PC-3 (cell line): ENCODE data around the gene RXRA. TPM values are rescaled to one million over a fixed set of nuclear protein-coding genes. Genes with fewer than 3 reads are reported as not detected.

Experiments used
- ATAC-seq: fragments of 200-7000 bp; cut with Tn5 transposase; 2 replicates; pipeline ENCODE4 v1.9.1; 2020; ENCODE audit warnings: mild to moderate bottlenecking, moderate library complexity
- BruUV-seq: library from RNA; stranded (reverse); fragments of 400-500 nt; replicated peaks from 2 replicates; lab custom pipeline; 2021; lab: Mats Ljungman, UMichigan
- CTCF ChIA-PET: fragments of 300-600 bp; sonication (Branson Sonifier 250); formaldehyde crosslinking; loops from one replicate; lab custom pipeline; 2022; ENCODE audit warnings: antibody characterized with exemption; lab: Charles Lee
- POLR2A ChIA-PET: fragments of 300-600 bp; sonication (Branson Sonifier 250); formaldehyde crosslinking; loops from one replicate; lab custom pipeline; 2022; ENCODE audit warnings: antibody characterized with exemption; ENCODE audit not compliant: unreplicated experiment; lab: Charles Lee
- DNase-seq: peaks from one replicate; pipeline ENCODE4 v3.0.0-alpha.2; 2015
- H2AFZ ChIP-seq: fragments of 300-600 bp; sonication (generic); 2 replicates; pipeline ENCODE4 v1.6.0; 2016; ENCODE audit warnings: antibody characterized with exemption, low read length
- H3F3A ChIP-seq: fragments of 300-600 bp; sonication (generic); one replicate; pipeline ENCODE4 v1.6.0; 2017; ENCODE audit warnings: antibody characterized with exemption, low read length, control low read depth, mild to moderate bottlenecking; ENCODE audit not compliant: unreplicated experiment
- H3K27ac ChIP-seq: fragments of 300-600 bp; sonication (generic); 2 replicates; pipeline ENCODE4 v1.5.1; 2016; ENCODE audit warnings: mild to moderate bottlenecking, low read length
- H3K27me3 ChIP-seq: fragments of 300-600 bp; sonication (generic); 2 replicates; pipeline ENCODE4 v1.6.1; 2016; ENCODE audit warnings: low read length, mixed read lengths
- H3K36me3 ChIP-seq: fragments of 300-600 bp; sonication (generic); 2 replicates; pipeline ENCODE4 v1.6.1; 2016; ENCODE audit warnings: low read depth, mixed run types, low read length, mixed read lengths
- H3K4me1 ChIP-seq: fragments of 300-600 bp; sonication (generic); 2 replicates; pipeline ENCODE4 v1.5.1; 2016; ENCODE audit warnings: low read length; ENCODE audit not compliant: insufficient read depth
- H3K4me2 ChIP-seq: fragments of 300-600 bp; sonication (generic); 2 replicates; pipeline ENCODE4 v1.6.0; 2016; ENCODE audit warnings: low read length
- H3K4me3 ChIP-seq: fragments of 300-600 bp; sonication (generic); 2 replicates; pipeline ENCODE4 v1.5.1; 2016; ENCODE audit warnings: mild to moderate bottlenecking, low read length, mixed read lengths
- H3K79me2 ChIP-seq: fragments of 300-600 bp; sonication (generic); 2 replicates; pipeline ENCODE4 v1.6.1; 2017; ENCODE audit warnings: low read length, mixed read lengths
- H3K9ac ChIP-seq: fragments of 300-600 bp; sonication (generic); 2 replicates; pipeline ENCODE4 v1.6.0; 2016; ENCODE audit warnings: mild to moderate bottlenecking, low read length
- H3K9me2 ChIP-seq: fragments of 300-600 bp; sonication (generic); replicated peaks from 2 replicates; pipeline ENCODE4 v1.6.1; 2016; ENCODE audit warnings: mixed run types, low read length, mixed read lengths
- H3K9me3 ChIP-seq: fragments of 300-600 bp; sonication (generic); 2 replicates; pipeline ENCODE4 v1.6.1; 2016; ENCODE audit warnings: low read length, mixed read lengths
- H4K20me1 ChIP-seq: fragments of 300-600 bp; sonication (generic); 2 replicates; pipeline ENCODE4 v1.6.1; 2016; ENCODE audit warnings: low read length, mixed read lengths
- EZH2 ChIP-seq: fragments of 300-600 bp; sonication (generic); IDR thresholded peaks from one replicate; pipeline ENCODE4 v1.6.1; 2017; ENCODE audit warnings: antibody characterized with exemption, mild to moderate bottlenecking, low read length; ENCODE audit not compliant: unreplicated experiment
- EZH2phosphoT487 ChIP-seq: fragments of 300-600 bp; sonication (generic); IDR thresholded peaks from 2 replicates; pipeline ENCODE4 v1.6.1; 2018; ENCODE audit warnings: mild to moderate bottlenecking, antibody characterized with exemption, low read length, borderline replicate concordance
- intact Hi-C: fragments of 100-400 bp; cut with micrococcal nuclease; formaldehyde crosslinking; loops from 2 replicates; pipeline ENCODE4 v1.9.0; 2023
- total RNA-seq: library from RNA; depleted of rRNA; stranded (reverse); fragments of >200 nt; gene quantifications from 2 replicates; pipeline ENCODE4 v1.2.3, GENCODE V29; 2014
- TF ChIP-seq, protein P1 (sequence below): fragments of 300-600 bp; sonication (generic); conservative IDR thresholded peaks from 2 replicates; pipeline ENCODE4 v1.5.1; 2017; ENCODE audit warnings: antibody characterized with exemption, low read depth, mild to moderate bottlenecking, low read length

The RXRA gene
- total RNA-seq, 1 experiment from 2014 or later: 17.5 TPM

GRCh38 chr9:134466869-134467616 is 140.8 kb downstream of the RXRA start:
- Histone ChIP-seq H3K4me2 (no peak overlapping the region), H3K9me3 (no peaks in the 10 kb centered on the region), H4K20me1 (no peaks in the 10 kb centered on the region), H3K9me2 (no peaks in the 10 kb centered on the region), H3K9ac (no peak overlapping the region), H3K4me1 (no peaks in the 10 kb centered on the region), H3K27me3 (no peaks in the 10 kb centered on the region), H3K4me3 (no peak overlapping the region), H3K27ac (no peak overlapping the region), H3F3A (no peaks in the 10 kb centered on the region), H3K36me3 (no peaks in the 10 kb centered on the region), H3K79me2 (no peaks in the 10 kb centered on the region), H2AFZ (no peak overlapping the region)
- TF ChIP-seq, protein P1, sequence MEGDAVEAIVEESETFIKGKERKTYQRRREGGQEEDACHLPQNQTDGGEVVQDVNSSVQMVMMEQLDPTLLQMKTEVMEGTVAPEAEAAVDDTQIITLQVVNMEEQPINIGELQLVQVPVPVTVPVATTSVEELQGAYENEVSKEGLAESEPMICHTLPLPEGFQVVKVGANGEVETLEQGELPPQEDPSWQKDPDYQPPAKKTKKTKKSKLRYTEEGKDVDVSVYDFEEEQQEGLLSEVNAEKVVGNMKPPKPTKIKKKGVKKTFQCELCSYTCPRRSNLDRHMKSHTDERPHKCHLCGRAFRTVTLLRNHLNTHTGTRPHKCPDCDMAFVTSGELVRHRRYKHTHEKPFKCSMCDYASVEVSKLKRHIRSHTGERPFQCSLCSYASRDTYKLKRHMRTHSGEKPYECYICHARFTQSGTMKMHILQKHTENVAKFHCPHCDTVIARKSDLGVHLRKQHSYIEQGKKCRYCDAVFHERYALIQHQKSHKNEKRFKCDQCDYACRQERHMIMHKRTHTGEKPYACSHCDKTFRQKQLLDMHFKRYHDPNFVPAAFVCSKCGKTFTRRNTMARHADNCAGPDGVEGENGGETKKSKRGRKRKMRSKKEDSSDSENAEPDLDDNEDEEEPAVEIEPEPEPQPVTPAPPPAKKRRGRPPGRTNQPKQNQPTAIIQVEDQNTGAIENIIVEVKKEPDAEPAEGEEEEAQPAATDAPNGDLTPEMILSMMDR: no peak
- no peak for TF ChIP-seq EZH2
- TF ChIP-seq EZH2phosphoT487: no peak
- no TSS peak for BruUV-seq
- no peak for DNase-seq
- no peak for ATAC-seq
- CTCF ChIA-PET: no interaction called here
- POLR2A ChIA-PET: no interaction called here
- intact Hi-C loops: no loop called here

GRCh38 chr9:134468358-134468757 is 142.1 kb downstream of the RXRA start:
- H3K4me1 ChIP-seq: no peaks in the 10 kb centered on the region
- no peak for TF ChIP-seq EZH2phosphoT487
- TF ChIP-seq, protein P1: no peak
- no peak for TF ChIP-seq EZH2
- no peak for ATAC-seq
- no peaks in the 10 kb centered on the region for H3K9me2 ChIP-seq
- H3K27ac ChIP-seq: no peak overlapping the region
- CTCF ChIA-PET: no interaction called here
- H3K9me3 ChIP-seq: no peaks in the 10 kb centered on the region
- no peak overlapping the region for H3K9ac ChIP-seq
- POLR2A ChIA-PET: no interaction called here
- no peak overlapping the region for H3K4me3 ChIP-seq
- no peak overlapping the region for H3K4me2 ChIP-seq
- H3K36me3 ChIP-seq: no peaks in the 10 kb centered on the region
- intact Hi-C loops: no loop called here
- H3F3A ChIP-seq: no peaks in the 10 kb centered on the region
- no peak for DNase-seq
- H2AFZ ChIP-seq: no peak overlapping the region
- no TSS peak for BruUV-seq
- H3K79me2 ChIP-seq: no peaks in the 10 kb centered on the region
- H4K20me1 ChIP-seq: no peaks in the 10 kb centered on the region
- no peaks in the 10 kb centered on the region for H3K27me3 ChIP-seq
